ENCODE data around the gene WDR37.

- no peak for TF ChIP-seq CTCF (IDR thresholded peaks at IDR 0.05)
- TF ChIP-seq ZFX (IDR thresholded peaks at IDR 0.05; ENCODE audit: borderline replicate concordance): no peak
These were observed at the start of gene WDR37 for GRCh38 chr10:1056326-1057105.
